GM18505 (cell line): ENCODE data around the gene PSAPL1.
"Not testable (repeated sequence)": the region's sequence is repeated elsewhere in the genome, so short reads cannot be mapped to it uniquely, and the experiment has no call there.

Experiments
- ATAC-seq: cut with Tn5 transposase; IDR thresholded peaks from one replicate; pipeline ENCODE4 v1.9.1; 2021; ENCODE audit not compliant: unreplicated experiment
- POLR2A ChIP-seq: IDR thresholded peaks from 4 replicates; pipeline ENCODE4 v1.6.1; 2011; ENCODE audit warnings: borderline replicate concordance; ENCODE audit not compliant: insufficient read depth, insufficient read length; ENCODE audit errors: extremely low read depth

The PSAPL1 gene

GRCh38 chr4:7466904-7467303 is 32.2 kb upstream of the PSAPL1 start:
- no peak for TF ChIP-seq POLR2A
- no peak for ATAC-seq

DNA sequence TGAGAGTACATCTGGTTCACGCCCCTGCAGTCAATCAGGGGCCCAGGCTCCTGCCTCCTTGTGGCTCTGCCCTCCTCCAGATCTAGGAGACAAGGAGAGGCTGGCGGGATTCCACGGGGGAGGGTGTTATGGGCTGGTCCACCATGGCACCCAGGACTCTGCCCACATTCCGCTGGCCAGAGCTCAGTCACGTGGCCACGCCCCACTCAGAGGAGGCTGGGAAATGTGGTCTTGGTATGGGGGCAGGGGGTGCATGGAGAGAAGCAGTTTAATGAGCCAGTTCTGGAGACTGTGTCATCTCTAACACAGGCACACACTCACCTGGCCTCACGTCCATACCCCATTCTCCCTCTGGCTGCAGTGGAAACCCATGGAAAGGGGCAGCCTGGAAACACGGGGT is 31.5 kb upstream of the PSAPL1 start:
- no peak for TF ChIP-seq POLR2A
- no peak for ATAC-seq

DNA sequence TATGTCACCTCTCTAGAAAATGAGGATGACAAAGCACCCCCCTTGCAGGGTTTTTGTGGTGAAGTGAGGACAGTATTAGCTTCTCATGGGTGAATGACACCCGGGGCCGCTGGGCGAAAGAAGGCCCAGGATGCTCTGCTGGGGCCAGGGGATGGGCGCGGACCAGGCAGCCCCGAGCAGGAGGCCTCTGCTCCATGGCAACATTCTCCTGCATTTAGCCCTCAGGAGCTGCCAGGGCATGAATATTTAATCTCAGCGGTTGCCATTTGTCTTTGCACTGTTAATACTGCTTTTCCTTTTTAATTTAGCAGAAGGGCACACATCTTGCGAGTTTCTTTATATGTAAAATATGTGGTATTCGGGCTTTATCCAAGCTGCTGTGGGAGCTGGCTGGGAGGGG is 30.3 kb upstream of the PSAPL1 start:
- no peak for ATAC-seq
- no peak for TF ChIP-seq POLR2A

- TF ChIP-seq POLR2A, result no peak
- ATAC-seq, result no peak
Observed at GRCh38 chr4:7464259-7464655, 29.5 kb upstream of the PSAPL1 start.

DNA sequence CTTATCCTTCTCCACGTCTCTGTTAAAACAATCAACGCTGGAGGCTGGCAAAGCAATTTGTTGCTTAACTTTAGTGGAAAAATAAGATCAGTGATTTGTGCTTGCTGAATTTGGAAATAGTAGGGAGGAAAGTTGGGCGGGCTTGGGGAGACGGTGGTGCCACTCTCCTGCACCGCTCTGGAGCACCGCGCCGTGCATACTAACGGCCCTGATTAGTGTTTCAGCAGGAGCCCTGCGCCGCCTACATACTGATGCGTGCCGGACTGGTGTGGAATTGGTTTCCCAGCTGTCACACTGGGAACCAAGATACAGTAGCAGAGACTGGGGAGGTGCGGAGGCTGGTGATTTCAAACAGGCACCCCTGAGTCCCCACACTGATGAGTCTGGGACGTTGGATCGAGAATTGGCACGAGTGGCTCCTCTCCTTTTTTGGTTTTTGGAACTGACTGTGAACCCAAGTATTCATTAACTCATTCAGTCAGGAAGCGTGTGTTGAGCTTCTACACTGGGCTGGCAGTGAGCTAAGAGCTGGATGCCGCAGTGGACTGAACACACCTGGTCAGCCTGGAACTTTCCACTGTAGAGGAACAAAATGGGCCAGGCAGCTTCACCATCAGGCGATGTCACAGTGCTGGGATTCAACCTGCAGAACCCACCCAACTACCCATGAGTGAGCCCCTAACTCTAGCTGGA is 29.0 kb upstream of the PSAPL1 start:
- no peak for TF ChIP-seq POLR2A
- no peak for ATAC-seq

DNA sequence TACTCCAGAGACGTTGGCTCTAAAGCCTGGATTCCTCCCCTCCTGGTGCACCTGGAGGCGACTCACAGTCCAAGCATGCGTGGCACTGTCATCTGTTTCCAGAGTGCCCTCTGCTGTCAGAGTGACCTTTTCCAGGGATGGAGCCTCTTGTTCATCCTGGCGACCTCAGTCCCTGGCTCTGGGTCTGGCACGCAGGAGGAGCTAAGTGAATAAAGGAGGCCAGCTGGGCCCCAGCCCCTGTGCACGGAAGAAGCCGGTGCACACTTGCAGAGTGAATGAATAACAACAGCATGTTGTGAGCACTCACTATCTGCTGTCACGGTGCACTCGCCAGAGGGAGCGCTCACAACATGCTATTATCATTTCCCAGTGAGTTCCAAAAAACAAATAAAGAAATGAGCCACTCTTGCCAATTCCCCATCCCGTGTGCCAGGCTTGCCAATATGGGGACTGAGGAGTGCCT is 27.8 kb upstream of the PSAPL1 start:
- ATAC-seq, result no peak
- TF ChIP-seq POLR2A, result no peak

DNA sequence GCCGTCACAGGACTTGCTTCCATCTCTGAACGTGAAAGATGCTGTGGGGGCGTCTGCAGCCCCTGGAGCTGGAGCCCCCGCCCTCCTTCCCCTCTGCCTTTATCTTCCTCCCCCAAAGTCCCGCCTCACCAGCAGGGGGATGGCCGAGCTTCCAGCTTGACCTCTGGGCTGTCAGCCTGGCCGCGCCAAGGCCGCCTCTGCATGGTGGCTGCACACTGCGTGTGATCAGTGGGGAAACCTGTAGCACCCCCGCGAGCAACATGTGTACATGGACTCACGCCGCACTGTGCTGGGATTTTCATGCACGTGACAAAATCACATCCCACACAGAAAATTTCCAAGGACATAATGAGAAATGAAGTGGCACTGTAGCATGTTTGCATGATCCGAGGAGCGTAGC is 26.5 kb upstream of the PSAPL1 start:
- TF ChIP-seq POLR2A, result no peak
- ATAC-seq, result no peak

- no peak for ATAC-seq
- no peak for TF ChIP-seq POLR2A
Observed at GRCh38 chr4:7460566-7460965, 25.8 kb upstream of the PSAPL1 start.

- ATAC-seq, result no peak
- TF ChIP-seq POLR2A, result no peak
Observed at GRCh38 chr4:7459471-7459870, 24.7 kb upstream of the PSAPL1 start.

DNA sequence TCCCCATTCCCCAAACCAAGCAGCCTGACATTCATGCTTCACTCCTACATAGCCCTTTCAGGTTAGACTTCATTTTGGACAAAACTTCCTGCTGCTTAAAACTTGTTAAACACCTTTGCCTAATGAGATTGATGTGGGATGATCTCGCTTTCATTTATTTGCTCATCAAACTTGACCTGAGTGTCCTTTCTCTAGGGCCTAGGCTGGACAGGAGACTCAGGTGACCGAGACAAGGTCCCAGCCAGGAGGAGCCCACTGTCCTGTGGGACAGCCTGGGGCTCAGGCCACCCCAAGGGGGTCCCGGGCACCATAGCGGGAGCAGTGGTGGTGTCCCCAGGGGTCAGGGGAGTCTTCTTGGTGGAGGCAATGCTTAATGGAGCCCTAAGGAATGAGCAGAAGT is 23.7 kb upstream of the PSAPL1 start:
- no peak for TF ChIP-seq POLR2A
- no peak for ATAC-seq

DNA sequence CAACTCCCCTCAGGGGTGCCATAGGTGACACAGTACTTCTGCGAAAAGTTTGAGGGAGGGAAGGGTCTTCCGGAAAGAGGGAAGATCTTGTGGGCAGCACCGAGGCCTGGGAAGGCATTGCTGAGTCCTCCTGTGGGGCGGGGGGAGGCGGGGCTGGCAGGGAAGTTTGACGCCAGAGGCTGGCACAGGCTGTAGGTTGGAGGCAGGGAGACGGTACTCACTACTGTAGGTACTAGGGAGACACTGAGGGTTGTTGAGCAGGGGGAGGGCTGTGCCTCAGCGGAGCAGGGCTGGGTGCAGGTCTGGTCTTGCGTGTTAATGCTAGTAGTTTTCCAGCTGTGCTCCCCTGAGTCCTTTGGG is 23.3 kb upstream of the PSAPL1 start:
- TF ChIP-seq POLR2A, result no peak
- ATAC-seq, result no peak

DNA sequence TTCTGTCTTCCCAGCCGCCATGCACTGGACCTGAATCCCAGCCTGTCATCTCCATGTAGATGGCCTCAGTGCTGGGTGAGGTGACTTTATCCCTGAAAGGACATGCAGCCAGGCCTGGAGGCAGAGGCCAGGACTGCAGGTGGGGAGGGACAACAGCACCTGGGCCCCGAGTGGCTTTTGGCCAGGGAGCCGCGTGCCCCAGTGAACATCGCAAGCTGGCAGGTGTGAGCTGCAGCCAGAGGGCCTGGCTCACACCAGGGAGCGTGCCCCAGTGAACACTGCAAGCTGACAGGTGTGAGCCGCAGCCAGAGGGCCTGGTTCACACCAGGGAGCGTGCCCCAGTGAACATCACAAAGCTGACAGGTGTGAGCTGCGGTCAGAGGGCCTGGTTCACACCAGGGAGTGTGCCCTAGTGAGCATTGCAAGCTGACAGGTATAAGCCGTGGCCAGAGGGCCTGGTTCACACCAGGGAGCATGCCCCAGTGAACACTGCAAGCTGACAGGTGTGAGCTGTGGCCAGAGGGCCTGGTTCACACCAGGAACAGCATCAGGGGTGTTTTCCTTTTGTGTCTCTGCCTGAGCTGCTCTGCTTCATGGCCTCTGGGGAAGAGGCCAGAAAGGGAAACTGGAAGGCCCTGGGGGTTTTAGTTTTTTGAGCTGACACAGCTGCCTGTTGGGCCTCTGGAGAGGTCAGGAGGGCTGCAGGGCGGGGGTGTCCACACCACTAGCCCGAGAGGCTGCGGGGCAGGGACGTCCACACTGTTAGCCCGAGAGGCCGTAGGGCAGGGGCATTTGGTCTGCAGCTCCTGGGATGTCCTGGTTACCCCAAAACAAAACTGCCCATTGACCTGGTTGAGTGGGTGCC is 22.7 kb upstream of the PSAPL1 start:
- TF ChIP-seq POLR2A, result no peak
- no peak for ATAC-seq

DNA sequence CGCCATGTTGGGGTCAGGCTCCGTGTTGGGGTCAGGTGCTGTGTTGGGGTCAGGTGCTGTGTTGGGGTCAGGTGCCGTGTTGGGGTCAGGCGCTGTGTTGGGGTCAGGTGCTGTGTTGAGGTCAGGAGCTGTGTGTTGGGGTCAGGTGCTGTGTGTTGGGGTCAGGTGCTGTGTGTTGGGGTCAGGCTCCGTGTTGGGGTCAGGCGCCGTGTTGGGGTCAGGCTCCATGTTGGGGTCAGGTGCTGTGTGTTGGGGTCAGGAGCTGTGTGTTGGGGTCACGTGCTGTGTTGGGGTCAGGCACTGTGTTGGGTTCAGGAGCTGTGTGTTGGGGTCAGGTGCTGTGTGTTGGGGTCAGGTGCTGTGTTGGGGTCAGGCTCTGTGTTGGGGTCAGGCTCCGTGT is 18.1 kb upstream of the PSAPL1 start:
- not testable (repeated sequence) for ATAC-seq

DNA sequence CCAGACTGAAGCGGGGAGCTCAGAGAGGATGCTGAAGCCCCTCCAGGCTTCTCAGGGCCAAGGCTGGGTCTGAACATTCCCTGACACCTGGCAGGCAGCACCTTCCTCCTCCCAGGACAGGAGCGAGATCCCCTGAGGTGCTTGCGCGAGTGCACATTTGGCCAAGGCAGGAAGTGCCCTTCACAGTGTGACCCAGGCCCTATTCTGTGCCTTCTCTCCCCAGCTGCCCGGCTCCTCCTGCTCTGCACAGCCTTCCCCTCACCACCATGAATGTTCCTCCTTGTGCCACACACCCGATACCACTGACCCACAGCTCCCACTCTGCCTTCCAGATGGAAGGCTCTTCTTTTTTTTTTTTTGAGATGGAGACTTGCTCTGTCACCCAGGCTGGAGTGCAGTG is 17.1 kb upstream of the PSAPL1 start:
- no peak for TF ChIP-seq POLR2A
- no peak for ATAC-seq
